Gastrocnemius medialis (tissue), 4 donors: ENCODE results near the gene KDM6B. TPM values are rescaled to one million over a fixed set of nuclear protein-coding genes. Genes with fewer than 3 reads are reported as not detected.

Source experiments
- ATAC-seq, 2 donors: fragments of 150-250 bp; one replicate each; pipeline ENCODE4 v1.9.1; 2016
- DNase-seq, 2 donors: peaks; one replicate each; pipeline ENCODE4 v3.0.0-alpha.2; 2019
- H3K27ac ChIP-seq, 4 donors: fragments of 200-600 bp; sonication (generic); 1 replicate in 1 of 4; 2 replicates in 3 of 4; pipeline ENCODE4 v1.5.1; 2016 to 2018; ENCODE audit warnings: mild to moderate bottlenecking in 2 of 4, moderate library complexity in 1 of 4
- H3K27me3 ChIP-seq, 3 donors: fragments of 200-600 bp; sonication (generic) in 2 of 3; 1 replicate in 1 of 3; 2 replicates in 2 of 3; pipeline versions ENCODE4 v1.5.1 to v1.6.0; 2016 to 2019; ENCODE audit warnings: mild to moderate bottlenecking in 1 of 3, moderate library complexity in 1 of 3
- H3K36me3 ChIP-seq, 2 donors: fragments of 200-600 bp; sonication (generic) in 1 of 2; one replicate each; pipeline ENCODE4 v1.5.1; 2017 to 2018
- H3K4me1 ChIP-seq, 2 donors: fragments of 200-600 bp; sonication (generic) in 1 of 2; one replicate each; pipeline ENCODE4 v1.5.1; 2016 to 2017; ENCODE audit warnings: mild to moderate bottlenecking in 2 of 2
- H3K4me3 ChIP-seq, 4 donors: fragments of 200-600 bp; sonication (generic) in 3 of 4; 1 replicate in 1 of 4; 2 replicates in 3 of 4; pipeline ENCODE4 v1.5.1; 2016 to 2019; ENCODE audit warnings: mild to moderate bottlenecking in 2 of 4
- H3K9me3 ChIP-seq, 3 donors: fragments of 200-600 bp; sonication (generic) in 2 of 3; 1 replicate in 1 of 3; 2 replicates in 2 of 3; pipeline ENCODE4 v1.5.1; 2016 to 2019
- POLR2A ChIP-seq, 2 donors: fragments of 450-650 bp; IDR thresholded peaks; one replicate each; pipeline ENCODE4 v1.6.1; 2017; ENCODE audit warnings: antibody characterized with exemption in 2 of 2, mild to moderate bottlenecking in 2 of 2, moderate library complexity in 2 of 2
- in situ Hi-C, 4 donors: fragments of 200-750 bp; cut with MboI; loops; one replicate each; pipeline versions ENCODE4 v1.15.0 to v1.8.0; 2017; ENCODE audit warnings: low sequenced_read_pairs in 4 of 4
- intact Hi-C: fragments of 100-400 bp; cut with DNase I; formaldehyde crosslinking; loops from one replicate; pipeline ENCODE4 v1.15.1; 2023; ENCODE audit warnings: low total_unique reads
- total RNA-seq, 4 donors: library from RNA; depleted of rRNA; stranded (reverse); fragments of >200 nt; gene quantifications; one replicate each; pipeline versions ENCODE4 v1.1.0 to v1.2.3, GENCODE V29; 2016
- TF ChIP-seq, protein P1 (sequence below), 5 experiments: fragments of 450-650 bp in 3 of 5; fragments of 200-600 bp in 2 of 5; sonication (generic) in 2 of 5; IDR thresholded peaks in 4 of 5; conservative IDR thresholded peaks in 1 of 5; 1 replicate in 4 of 5; 2 replicates in 1 of 5; pipeline ENCODE4 v1.5.1; 2016 to 2019; ENCODE audit warnings: antibody characterized with exemption in 5 of 5, mild to moderate bottlenecking in 3 of 5, moderate library complexity in 3 of 5

Gene KDM6B
- total RNA-seq, 4 donors from 2014 or later: 1.9 to 8.2 (median 4.4) TPM

DNA sequence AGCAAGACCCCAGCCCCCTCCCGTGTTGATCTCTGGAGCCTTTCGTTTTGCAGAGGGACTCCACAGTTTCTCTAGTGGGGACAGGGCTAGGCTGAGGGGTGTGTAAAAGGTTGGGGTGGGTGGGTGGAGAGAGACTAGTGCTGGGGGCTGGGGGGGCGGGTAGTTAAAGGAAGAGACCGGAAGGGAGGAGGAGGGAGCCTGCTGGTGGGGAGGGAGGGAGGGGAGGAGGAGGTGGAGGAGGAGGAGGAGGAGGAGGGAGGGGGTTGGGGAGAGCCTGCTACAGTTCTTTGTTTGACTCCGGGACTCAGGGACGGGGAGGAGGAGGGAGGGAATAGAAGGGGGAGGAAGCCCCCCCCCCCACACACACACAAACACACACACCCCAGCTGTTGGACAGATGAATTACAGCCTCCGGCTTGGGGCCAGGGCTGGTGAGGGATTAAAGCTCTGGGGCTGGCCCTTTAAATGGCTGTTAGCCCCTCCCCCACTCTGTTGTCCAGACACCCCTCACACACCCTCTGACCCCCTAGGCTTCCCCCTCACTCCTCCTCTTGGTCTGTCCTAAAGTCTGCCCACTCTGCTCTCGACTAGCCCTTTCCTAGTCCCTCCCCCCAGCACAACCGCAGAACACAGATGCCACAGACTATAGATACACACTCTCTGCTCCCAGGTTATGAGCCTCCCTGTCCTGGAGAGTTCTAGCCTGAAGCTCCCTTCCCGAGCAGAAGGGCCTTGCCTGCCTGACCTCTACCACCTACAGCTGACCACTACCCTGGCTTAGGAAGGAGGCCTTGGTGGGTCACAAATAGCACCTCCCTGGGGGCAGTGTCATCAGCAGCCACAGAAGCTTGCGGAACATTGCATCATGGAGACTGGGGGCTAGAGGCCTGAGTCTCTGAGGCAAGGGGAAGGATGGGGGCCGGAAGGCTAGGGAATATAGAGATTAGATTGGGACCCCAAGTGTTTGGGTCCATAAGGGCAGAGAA is 4.4 kb downstream of the KDM6B start:
- H3K9me3 ChIP-seq: no peaks in the 10 kb centered on the region
- peak overlapping the region; percentile 97 to 100 (median 100) for H3K27ac ChIP-seq
- DNase-seq (peak in 1 of 2 donors; percentile 64), ATAC-seq (no peak)
- TF ChIP-seq POLR2A (IDR thresholded peaks at IDR 0.05): no peak
- TF ChIP-seq, protein P1, sequence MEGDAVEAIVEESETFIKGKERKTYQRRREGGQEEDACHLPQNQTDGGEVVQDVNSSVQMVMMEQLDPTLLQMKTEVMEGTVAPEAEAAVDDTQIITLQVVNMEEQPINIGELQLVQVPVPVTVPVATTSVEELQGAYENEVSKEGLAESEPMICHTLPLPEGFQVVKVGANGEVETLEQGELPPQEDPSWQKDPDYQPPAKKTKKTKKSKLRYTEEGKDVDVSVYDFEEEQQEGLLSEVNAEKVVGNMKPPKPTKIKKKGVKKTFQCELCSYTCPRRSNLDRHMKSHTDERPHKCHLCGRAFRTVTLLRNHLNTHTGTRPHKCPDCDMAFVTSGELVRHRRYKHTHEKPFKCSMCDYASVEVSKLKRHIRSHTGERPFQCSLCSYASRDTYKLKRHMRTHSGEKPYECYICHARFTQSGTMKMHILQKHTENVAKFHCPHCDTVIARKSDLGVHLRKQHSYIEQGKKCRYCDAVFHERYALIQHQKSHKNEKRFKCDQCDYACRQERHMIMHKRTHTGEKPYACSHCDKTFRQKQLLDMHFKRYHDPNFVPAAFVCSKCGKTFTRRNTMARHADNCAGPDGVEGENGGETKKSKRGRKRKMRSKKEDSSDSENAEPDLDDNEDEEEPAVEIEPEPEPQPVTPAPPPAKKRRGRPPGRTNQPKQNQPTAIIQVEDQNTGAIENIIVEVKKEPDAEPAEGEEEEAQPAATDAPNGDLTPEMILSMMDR (IDR thresholded peaks at IDR 0.05 in 4 of 5, conservative IDR thresholded peaks at IDR 0.05 in 1 of 5): no peak
- H3K4me3 ChIP-seq: peak overlapping the region in 3 of 4 donors; percentile 16 to 84 (median 23)
- no peaks in the 10 kb centered on the region for H3K27me3 ChIP-seq
- in situ Hi-C loops (no loop called here), intact Hi-C loops (loop anchor here (5.0 to 10.0 kb wide), 3 partner anchors 279 to 824 kb away; partner anchors contain the start of genes ACADVL, ALOXE3, DLG4 and RNASEK)
- peaks cover 49 to 54% of the 10 kb centered on the region in 2 donors for H3K4me1 ChIP-seq
- no peaks in the 10 kb centered on the region for H3K36me3 ChIP-seq

DNA sequence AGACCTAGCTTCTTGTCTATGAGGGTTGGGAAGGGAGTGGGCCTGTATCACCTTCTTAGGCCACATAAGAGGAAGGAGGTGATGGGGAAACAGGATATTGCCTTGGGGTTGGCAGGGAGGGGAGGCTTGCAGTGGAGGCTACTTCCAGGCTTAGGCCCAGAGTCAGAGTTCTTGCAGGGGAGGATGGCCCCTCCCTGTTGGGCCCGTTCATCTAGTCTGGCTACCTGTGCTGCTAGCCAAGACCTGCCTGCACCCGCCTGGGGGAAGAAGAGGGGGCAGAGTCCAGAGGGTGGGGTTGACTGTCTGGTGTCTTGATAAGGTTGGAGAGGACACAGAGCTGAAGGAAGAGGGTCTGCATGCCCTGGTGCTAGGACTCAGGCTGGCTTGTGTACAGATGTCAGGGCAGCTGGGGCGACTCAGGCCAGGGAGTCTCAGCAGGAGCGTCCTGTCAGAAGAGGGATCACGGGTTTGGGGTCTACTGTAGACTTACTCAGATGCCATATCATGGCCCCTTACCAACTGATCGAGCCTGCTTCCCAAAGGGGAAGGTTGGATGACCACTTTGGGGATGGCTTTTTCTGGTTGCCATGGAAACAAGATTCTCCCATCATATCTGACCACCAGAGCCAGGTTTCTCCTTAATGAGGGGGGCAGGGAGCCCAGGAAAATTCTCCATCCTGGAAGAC is 5.3 kb downstream of the KDM6B start:
- TF ChIP-seq POLR2A (IDR thresholded peaks at IDR 0.05): no peak
- TF ChIP-seq, protein P1 (IDR thresholded peaks at IDR 0.05 in 4 of 5, conservative IDR thresholded peaks at IDR 0.05 in 1 of 5): no peak
- no peaks in the 10 kb centered on the region for H3K9me3 ChIP-seq
- H3K36me3 ChIP-seq: no peaks in the 10 kb centered on the region
- intact Hi-C loops (loop anchor here (5.0 to 10.0 kb wide), 3 partner anchors 278 to 825 kb away; partner anchors contain the start of genes ACADVL, ALOXE3, DLG4 and RNASEK), in situ Hi-C loops (no loop called here)
- H3K4me1 ChIP-seq: peaks cover 46 to 51% of the 10 kb centered on the region in 2 donors
- ATAC-seq (no peak), DNase-seq (peak in 1 of 2 donors; percentile 16)
- no peaks in the 10 kb centered on the region for H3K27me3 ChIP-seq
- peak overlapping the region in 1 of 4 donors; percentile 23 for H3K4me3 ChIP-seq
- H3K27ac ChIP-seq: peak overlapping the region; percentile 97 to 100 (median 100)

DNA sequence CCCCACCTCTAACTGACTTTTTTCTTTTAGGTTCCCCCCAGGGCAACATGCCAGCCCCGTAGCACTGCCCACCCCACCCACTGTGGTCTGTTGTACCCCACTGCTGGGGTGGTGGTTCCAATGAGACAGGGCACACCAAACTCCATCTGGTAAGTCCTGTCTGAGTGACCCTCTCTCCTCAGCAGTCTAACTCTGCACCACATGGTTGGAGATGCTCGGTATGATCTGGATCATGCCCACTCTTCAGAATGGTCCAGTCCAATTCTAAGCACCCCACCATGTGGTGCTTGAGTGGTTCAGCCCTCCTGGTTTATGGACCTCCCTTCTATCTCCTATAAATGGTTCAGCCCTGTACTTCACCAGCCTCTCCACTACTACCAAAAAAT is 5.9 kb downstream of the KDM6B start:
- in situ Hi-C loops (loop anchor here in 1 of 4 donors (5.0 kb wide), 1 partner anchor 312 kb away; the partner anchor contains the start of gene PER1), intact Hi-C loops (loop anchor here (5.0 to 10.0 kb wide), 8 partner anchors 277 to 825 kb away; partner anchors contain the start of genes ACADVL, ALOXE3, DLG4 and EIF5A)
- H3K27me3 ChIP-seq: no peaks in the 10 kb centered on the region
- ATAC-seq: no peak
- DNase-seq: peak in 1 of 2 donors; percentile 10
- H3K4me1 ChIP-seq: peaks cover 47 to 52% of the 10 kb centered on the region in 2 donors
- TF ChIP-seq, protein P1 (IDR thresholded peaks at IDR 0.05 in 4 of 5, conservative IDR thresholded peaks at IDR 0.05 in 1 of 5): no peak
- no peak for TF ChIP-seq POLR2A (IDR thresholded peaks at IDR 0.05)
- H3K4me3 ChIP-seq: no peak overlapping the region
- H3K27ac ChIP-seq: peak overlapping the region; percentile 97 to 100 (median 100)
- H3K9me3 ChIP-seq: no peaks in the 10 kb centered on the region
- no peaks in the 10 kb centered on the region for H3K36me3 ChIP-seq

DNA sequence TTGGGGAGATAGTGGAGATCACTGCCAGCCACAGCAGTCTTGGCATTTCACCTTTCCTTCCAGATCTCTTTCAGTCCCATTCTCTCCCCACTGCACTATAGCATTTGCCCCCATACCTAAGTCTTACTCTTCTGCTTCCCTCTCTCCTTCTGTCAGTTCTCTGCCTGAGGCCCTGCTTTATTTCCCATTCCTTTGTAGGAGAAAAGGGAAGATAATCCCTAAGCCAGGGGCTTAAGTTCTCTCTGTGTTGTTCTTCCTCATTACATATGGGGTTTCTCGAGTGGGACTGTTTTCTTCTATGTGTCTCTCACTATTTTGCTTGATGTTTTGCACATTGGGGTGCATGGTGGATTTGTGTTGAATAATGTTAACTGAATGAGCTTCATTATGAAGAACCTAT is 6.4 kb downstream of the KDM6B start:
- no peak overlapping the region for H3K4me3 ChIP-seq
- H3K36me3 ChIP-seq: no peaks in the 10 kb centered on the region
- no peaks in the 10 kb centered on the region for H3K9me3 ChIP-seq
- in situ Hi-C loops: loop anchor here in 1 of 4 donors (5.0 kb wide), 1 partner anchor 312 kb away; the partner anchor contains the start of gene PER1
- no peaks in the 10 kb centered on the region for H3K27me3 ChIP-seq
- ATAC-seq (no peak), DNase-seq (no peak)
- peaks cover 52 to 57% of the 10 kb centered on the region in 2 donors for H3K4me1 ChIP-seq
- intact Hi-C loops: loop anchor here (5.0 to 10.0 kb wide), 5 partner anchors 278 to 603 kb away; partner anchors contain the start of genes EIF5A, KRABD2, PER1 and PHF23
- TF ChIP-seq, protein P1 (IDR thresholded peaks at IDR 0.05 in 4 of 5, conservative IDR thresholded peaks at IDR 0.05 in 1 of 5): no peak
- TF ChIP-seq POLR2A (IDR thresholded peaks at IDR 0.05): no peak
- H3K27ac ChIP-seq: peak overlapping the region; percentile 97 to 100 (median 100)
